Measurements from ENCODE around the gene C11orf97.

DNA sequence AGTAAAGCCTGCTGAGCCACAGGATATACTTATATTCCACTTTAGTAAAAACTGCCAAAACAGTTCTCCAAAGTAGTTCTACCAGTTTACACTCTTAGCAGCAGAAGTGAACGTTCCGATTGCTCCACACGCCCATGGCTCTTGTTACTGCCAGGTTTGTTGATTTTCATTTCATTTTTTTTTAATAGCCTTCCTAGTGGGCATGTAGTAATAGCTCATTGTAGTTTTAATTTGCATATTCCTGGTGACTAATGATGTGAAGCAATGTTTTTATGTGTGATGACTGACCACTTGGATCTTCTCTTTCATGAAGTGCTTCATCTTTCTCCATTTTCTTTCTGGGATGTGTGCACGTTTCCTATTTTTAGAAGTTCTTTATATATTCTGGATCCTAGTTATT, 4.8 kb upstream of the C11orf97 start:
- TF ChIP-seq GATA3 (IDR thresholded peaks at IDR 0.05; ENCODE audit: low read depth, low read length) (no peak), GATA2 (IDR thresholded peaks at IDR 0.05; ENCODE audit: low read depth, low read length) (no peak)
